Panc1 (cell line): ENCODE measurements around the gene CFAP97D2. TPM values are rescaled to one million over a fixed set of nuclear protein-coding genes. Genes with fewer than 3 reads are reported as not detected.

Experiments
- ATAC-seq: fragments of 200-7000 bp; cut with Tn5 transposase; 2 replicates; pipeline ENCODE4 v1.9.1; 2020; ENCODE audit warnings: mild to moderate bottlenecking, moderate library complexity
- BruUV-seq: library from RNA; stranded (reverse); fragments of 400-500 nt; replicated peaks from 2 replicates; lab custom pipeline; 2021; lab: Mats Ljungman, UMichigan
- CTCF ChIA-PET: fragments of 300-600 bp; sonication (Branson Sonifier 250); formaldehyde crosslinking; loops from one replicate; lab custom pipeline; 2022; ENCODE audit warnings: antibody characterized with exemption; lab: Charles Lee
- POLR2A ChIA-PET: fragments of 300-600 bp; sonication (Branson Sonifier 250); formaldehyde crosslinking; loops from one replicate; lab custom pipeline; 2022; ENCODE audit warnings: antibody characterized with exemption; lab: Charles Lee
- DNase-seq: peaks from one replicate; pipeline ENCODE4 v3.0.0-alpha.2; 2010; ENCODE audit warnings: low read depth, low spot score
- H3K27ac ChIP-seq: 2 replicates; pipeline ENCODE4 v1.5.1; 2011; ENCODE audit warnings: mild to moderate bottlenecking, low read length, inconsistent platforms
- H3K27me3 ChIP-seq: fragments of 200-500 bp; sonication (Bioruptor generic); 2 replicates; pipeline ENCODE4 v1.6.0; 2014; ENCODE audit warnings: low read length, inconsistent platforms; ENCODE audit not compliant: control insufficient read depth, insufficient read depth
- H3K36me3 ChIP-seq: fragments of 200-500 bp; sonication (Bioruptor generic); 2 replicates; pipeline ENCODE4 v1.5.1; 2014; ENCODE audit warnings: inconsistent platforms, mild to moderate bottlenecking, low read length, moderate library complexity; ENCODE audit not compliant: control insufficient read depth, insufficient read depth
- H3K4me1 ChIP-seq: 2 replicates; pipeline ENCODE4 v1.5.1; 2011; ENCODE audit warnings: inconsistent platforms, mild to moderate bottlenecking, low read length, moderate library complexity; ENCODE audit not compliant: control insufficient read depth, insufficient read depth
- H3K4me3 ChIP-seq, 2 experiments: 2 replicates each; pipeline ENCODE4 v1.5.1; 2011 to 2012; ENCODE audit warnings: low read depth in 2 of 2, low read length in 2 of 2, mild to moderate bottlenecking in 2 of 2, inconsistent platforms in 1 of 2, moderate library complexity in 1 of 2
- H3K9me3 ChIP-seq: fragments of 200-500 bp; sonication (Bioruptor generic); 2 replicates; pipeline ENCODE4 v1.5.1; 2014; ENCODE audit warnings: low read depth, mild to moderate bottlenecking, inconsistent platforms, low read length, moderate library complexity; ENCODE audit not compliant: control insufficient read depth, insufficient read depth
- POLR2AphosphoS5 ChIP-seq: IDR thresholded peaks from 2 replicates; pipeline ENCODE4 v1.6.1; 2012; ENCODE audit warnings: mild to moderate bottlenecking, low read depth, low read length, moderate library complexity
- SIN3A ChIP-seq: IDR thresholded peaks from 2 replicates; pipeline ENCODE4 v1.6.1; 2012; ENCODE audit warnings: low read depth, mild to moderate bottlenecking, low read length, moderate library complexity, borderline replicate concordance; ENCODE audit not compliant: insufficient read depth
- TCF7L2 ChIP-seq: IDR thresholded peaks from 2 replicates; pipeline ENCODE4 v1.6.1; 2011; ENCODE audit warnings: mild to moderate bottlenecking, low read depth, low read length, inconsistent platforms
- in situ Hi-C: cut with HindIII; loops from 2 replicates; pipeline ENCODE4 v1.10.0; 2016; ENCODE audit warnings: low sequenced_read_pairs, low pct_unique_long_range_greater_than_20kb
- intact Hi-C: fragments of 100-400 bp; cut with micrococcal nuclease; formaldehyde crosslinking; loops from one replicate; pipeline ENCODE4 v1.10.0; 2022; ENCODE audit not compliant: unreplicated experiment
- total RNA-seq: library from RNA; stranded (reverse); gene quantifications from one replicate; pipeline ENCODE4 v1.2.1, GENCODE V29; 2021; ENCODE audit not compliant: unreplicated experiment
- TF ChIP-seq, protein P1 (sequence below): fragments of 450-650 bp; IDR thresholded peaks from 2 replicates; pipeline ENCODE4 v1.5.1; 2017; ENCODE audit warnings: mild to moderate bottlenecking
- TF ChIP-seq, protein P2 (sequence below), 2 experiments: IDR thresholded peaks; 2 replicates each; pipeline ENCODE4 v1.6.1; 2011 to 2012; ENCODE audit warnings: low read depth in 2 of 2, control low read depth in 1 of 2, low read length in 1 of 2, mild to moderate bottlenecking in 1 of 2, moderate library complexity in 1 of 2; ENCODE audit not compliant: insufficient read depth in 1 of 2

CFAP97D2 gene
- total RNA-seq, 1 experiment from 2014 or later = not detected

GRCh38 chr13:114212158-114212495, 33.1 kb downstream of the CFAP97D2 start:
- BruUV-seq = no TSS peak
- H3K4me1 ChIP-seq = no peaks in the 10 kb centered on the region
- POLR2A ChIA-PET = no interaction called here
- no peak overlapping the region for H3K27ac ChIP-seq
- H3K4me3 ChIP-seq = no peak overlapping the region
- CTCF ChIA-PET = no interaction called here
- in situ Hi-C loops = no loop called here
- no peaks in the 10 kb centered on the region for H3K9me3 ChIP-seq
- no peaks in the 10 kb centered on the region; the same call in 1 of the 2 replicates for H3K27me3 ChIP-seq
- no peak for DNase-seq
- intact Hi-C loops = no loop called here
- ATAC-seq = no peak
- no peak for TF ChIP-seq POLR2AphosphoS5
- no peak for TF ChIP-seq SIN3A
- no peak for TF ChIP-seq TCF7L2
- TF ChIP-seq, protein P1, sequence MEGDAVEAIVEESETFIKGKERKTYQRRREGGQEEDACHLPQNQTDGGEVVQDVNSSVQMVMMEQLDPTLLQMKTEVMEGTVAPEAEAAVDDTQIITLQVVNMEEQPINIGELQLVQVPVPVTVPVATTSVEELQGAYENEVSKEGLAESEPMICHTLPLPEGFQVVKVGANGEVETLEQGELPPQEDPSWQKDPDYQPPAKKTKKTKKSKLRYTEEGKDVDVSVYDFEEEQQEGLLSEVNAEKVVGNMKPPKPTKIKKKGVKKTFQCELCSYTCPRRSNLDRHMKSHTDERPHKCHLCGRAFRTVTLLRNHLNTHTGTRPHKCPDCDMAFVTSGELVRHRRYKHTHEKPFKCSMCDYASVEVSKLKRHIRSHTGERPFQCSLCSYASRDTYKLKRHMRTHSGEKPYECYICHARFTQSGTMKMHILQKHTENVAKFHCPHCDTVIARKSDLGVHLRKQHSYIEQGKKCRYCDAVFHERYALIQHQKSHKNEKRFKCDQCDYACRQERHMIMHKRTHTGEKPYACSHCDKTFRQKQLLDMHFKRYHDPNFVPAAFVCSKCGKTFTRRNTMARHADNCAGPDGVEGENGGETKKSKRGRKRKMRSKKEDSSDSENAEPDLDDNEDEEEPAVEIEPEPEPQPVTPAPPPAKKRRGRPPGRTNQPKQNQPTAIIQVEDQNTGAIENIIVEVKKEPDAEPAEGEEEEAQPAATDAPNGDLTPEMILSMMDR = no peak
- TF ChIP-seq, protein P2, sequence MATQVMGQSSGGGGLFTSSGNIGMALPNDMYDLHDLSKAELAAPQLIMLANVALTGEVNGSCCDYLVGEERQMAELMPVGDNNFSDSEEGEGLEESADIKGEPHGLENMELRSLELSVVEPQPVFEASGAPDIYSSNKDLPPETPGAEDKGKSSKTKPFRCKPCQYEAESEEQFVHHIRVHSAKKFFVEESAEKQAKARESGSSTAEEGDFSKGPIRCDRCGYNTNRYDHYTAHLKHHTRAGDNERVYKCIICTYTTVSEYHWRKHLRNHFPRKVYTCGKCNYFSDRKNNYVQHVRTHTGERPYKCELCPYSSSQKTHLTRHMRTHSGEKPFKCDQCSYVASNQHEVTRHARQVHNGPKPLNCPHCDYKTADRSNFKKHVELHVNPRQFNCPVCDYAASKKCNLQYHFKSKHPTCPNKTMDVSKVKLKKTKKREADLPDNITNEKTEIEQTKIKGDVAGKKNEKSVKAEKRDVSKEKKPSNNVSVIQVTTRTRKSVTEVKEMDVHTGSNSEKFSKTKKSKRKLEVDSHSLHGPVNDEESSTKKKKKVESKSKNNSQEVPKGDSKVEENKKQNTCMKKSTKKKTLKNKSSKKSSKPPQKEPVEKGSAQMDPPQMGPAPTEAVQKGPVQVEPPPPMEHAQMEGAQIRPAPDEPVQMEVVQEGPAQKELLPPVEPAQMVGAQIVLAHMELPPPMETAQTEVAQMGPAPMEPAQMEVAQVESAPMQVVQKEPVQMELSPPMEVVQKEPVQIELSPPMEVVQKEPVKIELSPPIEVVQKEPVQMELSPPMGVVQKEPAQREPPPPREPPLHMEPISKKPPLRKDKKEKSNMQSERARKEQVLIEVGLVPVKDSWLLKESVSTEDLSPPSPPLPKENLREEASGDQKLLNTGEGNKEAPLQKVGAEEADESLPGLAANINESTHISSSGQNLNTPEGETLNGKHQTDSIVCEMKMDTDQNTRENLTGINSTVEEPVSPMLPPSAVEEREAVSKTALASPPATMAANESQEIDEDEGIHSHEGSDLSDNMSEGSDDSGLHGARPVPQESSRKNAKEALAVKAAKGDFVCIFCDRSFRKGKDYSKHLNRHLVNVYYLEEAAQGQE (IDR thresholded peaks at IDR 0.05; ENCODE audit: insufficient read depth in 1 of 2, low read depth in 2 of 2, low read length in 1 of 2) = no peak
- no peaks in the 10 kb centered on the region for H3K36me3 ChIP-seq

GRCh38 chr13:114213980-114214379, 34.9 kb downstream of the CFAP97D2 start:
- ChIA-PET POLR2A (interaction anchor here (0.6 kb wide), 1 partner anchor 472 kb away, joined by 3 read pairs; no protein-coding TSS in a partner anchor), CTCF (no interaction called here)
- H3K36me3 ChIP-seq = no peaks in the 10 kb centered on the region
- no peak for ATAC-seq
- TF ChIP-seq, protein P2 (IDR thresholded peaks at IDR 0.05; ENCODE audit: insufficient read depth in 1 of 2, low read depth in 2 of 2, low read length in 1 of 2) = no peak
- TF ChIP-seq POLR2AphosphoS5 = no peak
- TF ChIP-seq TCF7L2 = no peak
- TF ChIP-seq, protein P1 = no peak
- no peak for TF ChIP-seq SIN3A
- no peaks in the 10 kb centered on the region for H3K4me1 ChIP-seq
- no peaks in the 10 kb centered on the region; the same call in 1 of the 2 replicates for H3K27me3 ChIP-seq
- H3K9me3 ChIP-seq = no peaks in the 10 kb centered on the region
- BruUV-seq = no TSS peak
- intact Hi-C loops (no loop called here), in situ Hi-C loops (no loop called here)
- H3K27ac ChIP-seq = no peak overlapping the region
- DNase-seq = no peak
- no peak overlapping the region for H3K4me3 ChIP-seq
